Body of pancreas (tissue), 4 donors: Measurements from ENCODE around the gene PLEKHG4B. TPM values are rescaled to one million over a fixed set of nuclear protein-coding genes. Genes with fewer than 3 reads are reported as not detected.

Experiments
- ATAC-seq: fragments of 150-250 bp; one replicate; pipeline ENCODE4 v1.9.1; 2016
- DNase-seq, 4 donors: peaks; one replicate each; pipeline ENCODE4 v3.0.0-alpha.2; 2019
- H3K27ac ChIP-seq, 4 donors: fragments of 200-600 bp; sonication (generic); 1 replicate in 3 of 4; 2 replicates in 1 of 4; pipeline versions ENCODE4 v1.5.1 to v1.6.1; 2016 to 2019; ENCODE audit warnings: mild to moderate bottlenecking in 1 of 4, mixed read lengths in 1 of 4, moderate library complexity in 1 of 4
- H3K27me3 ChIP-seq, 2 donors: fragments of 200-600 bp; sonication (generic); one replicate each; pipeline ENCODE4 v1.6.0; 2016; ENCODE audit warnings: mild to moderate bottlenecking in 1 of 2
- H3K36me3 ChIP-seq, 2 donors: fragments of 200-600 bp; sonication (generic); replicated peaks in 1 of 2; 2 replicates each; pipeline ENCODE4 v1.5.1; 2016; ENCODE audit warnings: low read depth in 2 of 2; ENCODE audit not compliant: insufficient read depth in 1 of 2
- H3K4me1 ChIP-seq: fragments of 200-600 bp; sonication (generic); one replicate; pipeline ENCODE4 v1.6.0; 2016
- H3K4me3 ChIP-seq, 2 donors: fragments of 200-600 bp; sonication (generic); 1 replicate in 1 of 2; 2 replicates in 1 of 2; pipeline ENCODE4 v1.5.1; 2016 to 2019
- H3K9me3 ChIP-seq, 3 donors: fragments of 200-600 bp; sonication (generic); 1 replicate in 2 of 3; 2 replicates in 1 of 3; pipeline ENCODE4 v1.5.1; 2016
- POLR2A ChIP-seq, 3 donors: fragments of 450-650 bp; IDR thresholded peaks; one replicate each; pipeline ENCODE4 v1.6.1; 2016; ENCODE audit warnings: antibody characterized with exemption in 3 of 3, mild to moderate bottlenecking in 2 of 3
- WGBS, 2 donors: methylation state at CpG; one replicate each; pipeline ENCODE4 v1.1.5; 2017; 5-methylcytosine and 5-hydroxymethylcytosine counted together
- intact Hi-C: fragments of 100-400 bp; cut with DNase I; formaldehyde crosslinking; loops from one replicate; pipeline ENCODE4 v1.15.1; 2023
- total RNA-seq, 2 donors: library from RNA; depleted of rRNA; stranded (reverse); fragments of >200 nt; gene quantifications; one replicate each; pipeline ENCODE4 v1.1.0, GENCODE V29; 2016
- TF ChIP-seq, protein P1 (sequence below), 7 experiments: fragments of 450-650 bp in 4 of 7; fragments of 200-600 bp in 3 of 7; sonication (generic) in 3 of 7; IDR thresholded peaks; one replicate each; pipeline ENCODE4 v1.5.1; 2016 to 2019; ENCODE audit warnings: antibody characterized with exemption in 7 of 7

The PLEKHG4B gene
- total RNA-seq, 2 donors from 2014 or later, result 0.99 to 1.3 TPM

DNA sequence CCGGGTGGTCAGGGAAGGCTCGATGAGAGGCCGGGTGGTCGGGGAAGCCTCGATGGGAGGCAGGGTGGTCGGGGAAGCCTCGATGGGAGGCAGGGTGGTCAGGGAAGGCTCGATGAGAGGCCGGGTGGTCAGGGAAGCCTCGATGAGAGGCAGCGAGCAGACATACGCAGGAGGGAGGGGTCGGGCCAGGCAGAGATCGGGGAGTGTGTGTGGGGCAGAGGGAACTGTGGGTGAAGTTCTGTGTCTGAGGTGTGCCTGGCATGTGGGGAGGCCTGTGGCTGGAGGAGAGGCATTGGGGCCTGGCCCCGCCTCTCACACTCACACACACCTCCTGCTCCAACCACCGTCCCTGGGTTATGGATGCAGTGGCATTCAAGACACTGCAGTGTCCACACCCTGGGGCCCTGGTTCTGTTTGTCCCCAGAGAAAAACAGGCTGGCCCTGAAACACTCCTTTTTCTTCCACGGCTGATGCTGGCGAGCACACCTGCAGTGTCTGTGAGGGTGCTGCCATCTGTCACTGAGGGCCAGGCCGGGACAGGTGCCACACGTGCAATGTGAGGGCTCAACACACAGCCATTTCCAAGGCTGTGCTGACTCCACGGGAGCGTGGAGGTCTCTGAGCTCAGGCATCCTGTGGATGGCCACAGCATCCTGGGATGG lies 6.5 kb upstream of the PLEKHG4B start:
- intact Hi-C loops, result no loop called here
- H3K4me1 ChIP-seq, result no peaks in the 10 kb centered on the region
- ATAC-seq (no peak), DNase-seq (no peak)
- no peak overlapping the region for H3K4me3 ChIP-seq
- H3K9me3 ChIP-seq, result no peaks in the 10 kb centered on the region
- no peak for TF ChIP-seq POLR2A (IDR thresholded peaks at IDR 0.05)
- TF ChIP-seq, protein P1, sequence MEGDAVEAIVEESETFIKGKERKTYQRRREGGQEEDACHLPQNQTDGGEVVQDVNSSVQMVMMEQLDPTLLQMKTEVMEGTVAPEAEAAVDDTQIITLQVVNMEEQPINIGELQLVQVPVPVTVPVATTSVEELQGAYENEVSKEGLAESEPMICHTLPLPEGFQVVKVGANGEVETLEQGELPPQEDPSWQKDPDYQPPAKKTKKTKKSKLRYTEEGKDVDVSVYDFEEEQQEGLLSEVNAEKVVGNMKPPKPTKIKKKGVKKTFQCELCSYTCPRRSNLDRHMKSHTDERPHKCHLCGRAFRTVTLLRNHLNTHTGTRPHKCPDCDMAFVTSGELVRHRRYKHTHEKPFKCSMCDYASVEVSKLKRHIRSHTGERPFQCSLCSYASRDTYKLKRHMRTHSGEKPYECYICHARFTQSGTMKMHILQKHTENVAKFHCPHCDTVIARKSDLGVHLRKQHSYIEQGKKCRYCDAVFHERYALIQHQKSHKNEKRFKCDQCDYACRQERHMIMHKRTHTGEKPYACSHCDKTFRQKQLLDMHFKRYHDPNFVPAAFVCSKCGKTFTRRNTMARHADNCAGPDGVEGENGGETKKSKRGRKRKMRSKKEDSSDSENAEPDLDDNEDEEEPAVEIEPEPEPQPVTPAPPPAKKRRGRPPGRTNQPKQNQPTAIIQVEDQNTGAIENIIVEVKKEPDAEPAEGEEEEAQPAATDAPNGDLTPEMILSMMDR (IDR thresholded peaks at IDR 0.05), result no peak
- no peaks in the 10 kb centered on the region for H3K27me3 ChIP-seq
- 80 to 81% methylated on average over 20 to 21 of the region's 22 CpGs for WGBS, 2 donors
- H3K36me3 ChIP-seq, result no peaks in the 10 kb centered on the region
- H3K27ac ChIP-seq, result no peak overlapping the region

DNA sequence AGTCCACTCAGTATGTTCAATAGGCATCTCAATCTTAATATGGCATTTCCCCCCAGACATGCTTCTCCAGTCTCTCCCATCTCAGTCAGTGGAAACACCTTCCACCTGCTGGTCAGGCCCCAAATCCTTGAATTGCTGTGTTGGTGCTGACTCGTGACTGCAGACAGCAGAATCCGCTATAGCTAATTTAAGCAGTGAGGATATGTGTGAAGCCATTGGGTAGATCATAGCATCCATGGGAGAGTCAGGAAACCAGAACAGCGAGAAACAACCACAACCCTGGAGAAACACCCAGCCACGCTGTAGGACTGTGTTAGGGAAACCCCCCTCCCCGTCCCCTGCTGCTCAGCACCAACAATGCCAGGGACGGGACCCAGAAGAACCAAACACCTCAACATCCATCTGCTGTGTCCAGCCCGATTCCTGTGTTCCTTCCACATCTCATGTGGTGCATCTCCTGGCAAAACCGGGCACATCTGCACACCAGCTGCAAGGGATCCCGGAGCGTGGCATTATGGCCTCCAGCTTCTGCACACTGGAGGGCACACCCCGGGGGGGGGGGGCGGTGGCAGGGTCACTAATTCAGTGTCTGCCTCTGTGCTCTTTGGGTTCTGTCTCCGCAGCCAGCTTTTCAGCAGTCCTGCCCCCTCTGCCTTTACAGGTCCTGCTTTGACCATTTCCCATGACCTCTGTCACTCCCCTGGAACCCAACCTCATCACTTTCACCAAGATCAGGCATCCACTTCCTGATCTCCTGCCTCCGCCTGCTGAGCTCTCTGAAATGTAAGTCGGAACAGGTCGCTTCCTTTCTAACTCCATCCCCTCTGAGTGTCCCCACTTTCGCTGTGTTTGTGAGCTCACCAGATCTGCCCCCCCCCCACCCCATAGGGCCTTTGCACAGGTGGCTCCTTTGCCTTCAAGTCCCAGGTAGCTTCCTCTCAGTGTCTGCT lies 2.4 kb upstream of the PLEKHG4B start:
- Histone ChIP-seq H3K27ac (no peak overlapping the region), H3K4me1 (peaks cover 11% of the 10 kb centered on the region), H3K4me3 (no peak overlapping the region), H3K36me3 (no peaks in the 10 kb centered on the region), H3K9me3 (no peaks in the 10 kb centered on the region), H3K27me3 (peaks cover 0 to 6% of the 10 kb centered on the region in 2 donors)
- DNase-seq, result no peak
- intact Hi-C loops, result no loop called here
- ATAC-seq, result no peak
- TF ChIP-seq, protein P1 (IDR thresholded peaks at IDR 0.05), result no peak
- TF ChIP-seq POLR2A (IDR thresholded peaks at IDR 0.05), result no peak
- WGBS, 2 donors, result 82 to 84% methylated on average over 13 to 17 of the region's 17 CpGs

DNA sequence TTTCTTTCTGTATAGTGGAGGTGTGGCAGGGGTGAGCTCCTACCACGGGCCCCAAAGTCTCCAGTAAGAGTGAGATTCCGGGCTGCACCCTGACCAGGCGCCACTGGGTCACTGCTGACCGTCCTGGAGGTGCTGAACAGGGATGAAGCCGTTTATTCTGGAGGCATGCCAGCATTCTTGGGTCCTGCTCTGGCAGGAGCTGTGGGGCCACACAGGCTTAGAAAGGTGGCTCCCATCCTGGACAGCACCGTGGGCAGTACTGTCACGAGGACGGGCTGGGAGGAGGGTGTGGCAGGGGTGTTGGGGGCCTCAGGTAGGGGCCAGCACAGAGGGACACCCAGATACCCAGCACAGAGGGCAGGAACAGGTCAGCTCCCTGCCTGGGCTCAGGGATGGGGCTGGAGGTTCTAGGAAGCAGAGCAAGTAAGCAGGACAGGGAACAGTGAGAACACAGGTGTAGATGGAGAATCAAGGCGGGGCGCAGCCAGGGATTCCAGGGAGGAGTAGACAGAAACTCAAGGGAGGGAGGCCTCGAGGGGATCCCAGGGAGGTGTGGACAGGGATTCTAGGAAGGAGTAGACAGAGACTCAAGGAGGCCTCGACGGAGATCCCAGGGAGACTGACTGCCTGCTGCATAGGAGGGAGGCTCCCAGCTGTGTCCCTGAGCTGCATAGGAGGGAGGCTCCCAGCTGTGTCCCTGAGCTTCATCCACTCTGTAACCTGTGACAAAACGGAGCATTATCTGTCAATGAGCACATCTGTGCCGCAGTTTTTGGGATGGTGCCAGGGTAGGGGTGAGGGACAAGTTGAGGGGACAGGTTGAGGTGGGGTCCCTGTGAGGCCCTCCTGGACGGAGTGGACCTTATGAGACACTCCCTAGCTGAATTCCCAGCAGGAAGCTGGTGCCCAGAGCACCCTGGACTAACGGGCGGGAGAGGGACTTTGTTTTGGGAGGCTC lies 1.1 kb upstream of the PLEKHG4B start:
- H3K27me3 ChIP-seq, result peaks cover 0 to 6% of the 10 kb centered on the region in 2 donors
- peak; percentile 4 for ATAC-seq
- H3K9me3 ChIP-seq, result no peaks in the 10 kb centered on the region
- no peak for TF ChIP-seq POLR2A (IDR thresholded peaks at IDR 0.05)
- H3K27ac ChIP-seq, result no peak overlapping the region
- 47 to 54% methylated on average over 15 to 18 of the region's 18 CpGs for WGBS, 2 donors
- no peak overlapping the region for H3K4me3 ChIP-seq
- intact Hi-C loops, result no loop called here
- no peaks in the 10 kb centered on the region for H3K36me3 ChIP-seq
- peak; percentile 24 to 64 (median 42) for DNase-seq
- peaks cover 11% of the 10 kb centered on the region for H3K4me1 ChIP-seq

DNA sequence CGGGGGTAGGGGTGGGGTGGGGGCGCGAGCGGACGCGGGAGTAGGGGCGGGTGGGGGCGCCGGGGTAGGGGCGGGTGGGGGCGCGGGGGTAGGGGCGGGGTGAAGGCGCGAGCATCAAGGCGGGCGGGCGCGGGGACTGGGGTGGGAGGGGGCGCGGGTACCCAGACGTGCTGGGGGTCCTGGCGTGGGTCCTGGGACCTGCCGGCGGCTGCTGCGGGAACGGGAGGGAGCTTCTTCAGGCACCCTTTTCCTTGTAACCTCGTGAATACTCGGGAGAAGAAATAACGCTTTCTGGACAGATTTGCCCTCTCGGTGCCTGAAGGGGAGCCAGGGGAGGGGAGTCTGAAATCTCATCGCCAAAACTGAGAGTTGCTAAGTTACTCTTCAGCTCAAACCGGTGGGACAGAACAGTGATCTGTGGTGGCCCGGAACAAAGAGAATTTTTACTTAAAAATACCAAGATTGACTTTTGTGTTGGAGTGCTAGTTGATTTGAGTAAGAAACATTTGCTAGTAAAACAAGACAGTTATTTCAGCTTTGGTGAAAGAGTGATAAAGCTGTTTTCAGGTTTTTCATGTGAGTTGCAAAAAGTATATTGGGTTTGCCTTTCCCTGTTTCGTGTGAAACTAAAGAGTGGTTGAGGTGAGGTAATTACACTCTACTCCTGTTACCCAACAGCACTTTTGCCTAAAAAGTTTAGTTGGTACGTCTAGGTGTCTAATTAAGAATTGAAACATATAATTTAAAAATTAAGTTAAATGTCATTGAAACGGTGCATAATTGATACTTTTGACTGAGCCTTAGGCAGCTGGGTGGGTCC lies 643 bp downstream of the PLEKHG4B start:
- intact Hi-C loops, result no loop called here

More for the DNA sequence above, 643 bp downstream of the PLEKHG4B start:
- Histone ChIP-seq H3K36me3 (no peaks in the 10 kb centered on the region), H3K9me3 (no peaks in the 10 kb centered on the region), H3K4me1 (peaks cover 11% of the 10 kb centered on the region), H3K4me3 (no peak overlapping the region), H3K27ac (no peak overlapping the region), H3K27me3 (peaks cover 0 to 6% of the 10 kb centered on the region in 2 donors)
- no peak for ATAC-seq
- 14 to 30% methylated on average over 10 to 22 of the region's 37 CpGs for WGBS, 2 donors
- TF ChIP-seq POLR2A (IDR thresholded peaks at IDR 0.05), result no peak
- TF ChIP-seq, protein P1 (IDR thresholded peaks at IDR 0.05), result no peak
- DNase-seq, result no peak
